GM18519 (cell line): ENCODE data around the gene MRRF.
A peak's percentile ranks its signal among the peaks of the same experiment; 100 is the strongest.

Experiments
- ATAC-seq: cut with Tn5 transposase; IDR thresholded peaks from one replicate; pipeline ENCODE4 v1.9.1; 2021; ENCODE audit warnings: mild to moderate bottlenecking, moderate library complexity; ENCODE audit not compliant: unreplicated experiment, low FRiP score

Gene MRRF

GRCh38 chr9:122264360-122265148 is at the start of gene MRRF, which contains the start of gene RBM18:
TSS of gene MRRF (plus strand) at chr9:122264882. CDS start at chr9:122270892, 6,010 bp downstream.
TSS of gene RBM18 (minus strand) at chr9:122264840. CDS start at chr9:122261492, 3,348 bp downstream.
- ATAC-seq, result peak; percentile 84

GRCh38 chr9:122215663-122216062 is 49.0 kb upstream of the MRRF start:
- ATAC-seq, result no peak

DNA sequence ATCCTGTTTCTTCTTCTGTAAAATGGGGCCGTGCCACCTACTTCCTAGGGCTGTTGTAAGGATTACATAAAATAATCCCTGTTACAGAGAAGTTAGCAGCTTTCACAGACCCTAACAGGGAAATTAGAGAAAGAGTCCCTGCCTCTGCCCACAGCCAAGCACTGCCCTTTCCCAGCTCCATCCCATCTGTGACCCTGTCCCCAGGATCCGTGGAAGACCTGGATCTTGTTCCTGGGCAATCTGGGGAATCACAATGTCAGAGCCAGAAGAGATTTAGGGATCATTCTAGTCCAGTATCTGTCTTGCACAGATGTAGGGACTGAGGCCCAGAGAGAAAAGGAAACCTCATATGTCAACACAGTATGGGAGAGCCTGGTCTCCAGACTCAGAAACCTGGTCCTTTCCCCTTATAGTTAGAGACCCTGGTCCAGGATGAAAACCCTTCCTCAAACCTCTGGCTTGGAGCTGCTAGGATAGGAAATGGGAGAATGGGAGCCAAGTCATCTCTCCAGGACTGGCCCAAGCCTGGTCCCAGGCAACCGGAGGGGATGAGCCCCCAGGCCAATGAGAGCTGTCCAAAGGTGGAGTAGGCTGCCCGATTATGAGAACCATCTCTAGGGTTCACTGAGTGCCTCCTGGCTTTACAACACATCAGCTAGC is 48.4 kb upstream of the MRRF start:
- ATAC-seq, result no peak

GRCh38 chr9:122216798-122217418 is 47.8 kb upstream of the MRRF start:
- ATAC-seq, result no peak

DNA sequence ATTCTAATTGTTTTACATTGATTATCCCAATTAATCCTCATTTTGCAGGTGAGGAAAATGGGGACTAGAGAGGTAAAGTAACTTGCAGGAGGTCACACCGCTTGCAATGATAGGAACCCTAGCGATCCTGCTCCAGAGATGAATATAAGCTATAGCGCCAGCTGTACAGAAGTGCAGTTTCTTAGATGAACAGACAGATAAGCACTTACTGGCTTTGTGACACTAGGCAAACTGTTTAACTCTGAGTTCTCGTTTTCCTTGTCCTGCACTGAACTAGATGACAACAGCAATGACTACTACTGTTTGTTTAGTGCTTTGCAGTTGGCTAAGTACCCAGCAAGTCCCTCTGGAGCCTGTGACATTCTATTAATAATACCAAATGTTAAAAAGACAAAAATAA is 47.0 kb upstream of the MRRF start:
- no peak for ATAC-seq

DNA sequence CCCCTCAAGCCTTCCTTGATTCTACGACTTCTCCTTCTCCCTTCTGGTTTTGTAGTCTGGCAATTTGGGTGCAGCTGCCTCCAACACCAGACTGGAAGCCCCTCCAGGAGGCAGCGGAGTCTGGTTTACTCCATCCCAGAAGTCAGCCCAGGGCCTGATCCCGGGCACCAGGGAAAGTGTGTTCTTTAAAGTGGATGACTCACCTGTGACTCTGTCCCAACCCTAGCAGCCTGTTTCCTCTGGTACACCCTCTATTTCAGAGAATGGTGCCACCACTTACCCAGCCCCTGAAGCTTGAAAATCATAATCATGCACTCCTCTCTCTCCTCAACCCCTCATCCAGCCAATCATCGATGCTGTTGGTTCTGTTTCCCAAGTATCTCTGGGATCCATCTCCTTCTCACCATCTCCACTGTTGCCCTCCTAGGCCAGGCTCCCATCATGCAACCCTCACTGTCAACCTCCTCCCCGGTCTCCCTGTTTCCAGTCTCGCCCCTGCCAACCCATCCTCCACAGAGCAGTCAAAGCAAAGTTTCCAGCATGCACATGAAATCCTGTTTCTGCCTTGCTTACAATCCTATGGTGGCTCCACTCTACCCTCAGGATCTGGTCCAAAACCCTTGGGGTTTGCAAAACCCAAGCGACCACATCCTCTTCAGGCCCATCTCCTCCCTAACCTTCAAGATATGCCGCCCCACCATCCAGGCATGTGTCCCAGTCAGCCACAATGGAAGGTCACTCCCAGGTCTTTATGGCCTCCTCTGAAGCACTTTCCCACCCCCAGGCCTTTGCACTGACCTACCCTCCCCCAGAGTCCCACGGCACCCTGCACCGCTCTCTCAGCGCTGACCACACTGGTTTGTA is 46.4 kb upstream of the MRRF start:
- no peak for ATAC-seq

DNA sequence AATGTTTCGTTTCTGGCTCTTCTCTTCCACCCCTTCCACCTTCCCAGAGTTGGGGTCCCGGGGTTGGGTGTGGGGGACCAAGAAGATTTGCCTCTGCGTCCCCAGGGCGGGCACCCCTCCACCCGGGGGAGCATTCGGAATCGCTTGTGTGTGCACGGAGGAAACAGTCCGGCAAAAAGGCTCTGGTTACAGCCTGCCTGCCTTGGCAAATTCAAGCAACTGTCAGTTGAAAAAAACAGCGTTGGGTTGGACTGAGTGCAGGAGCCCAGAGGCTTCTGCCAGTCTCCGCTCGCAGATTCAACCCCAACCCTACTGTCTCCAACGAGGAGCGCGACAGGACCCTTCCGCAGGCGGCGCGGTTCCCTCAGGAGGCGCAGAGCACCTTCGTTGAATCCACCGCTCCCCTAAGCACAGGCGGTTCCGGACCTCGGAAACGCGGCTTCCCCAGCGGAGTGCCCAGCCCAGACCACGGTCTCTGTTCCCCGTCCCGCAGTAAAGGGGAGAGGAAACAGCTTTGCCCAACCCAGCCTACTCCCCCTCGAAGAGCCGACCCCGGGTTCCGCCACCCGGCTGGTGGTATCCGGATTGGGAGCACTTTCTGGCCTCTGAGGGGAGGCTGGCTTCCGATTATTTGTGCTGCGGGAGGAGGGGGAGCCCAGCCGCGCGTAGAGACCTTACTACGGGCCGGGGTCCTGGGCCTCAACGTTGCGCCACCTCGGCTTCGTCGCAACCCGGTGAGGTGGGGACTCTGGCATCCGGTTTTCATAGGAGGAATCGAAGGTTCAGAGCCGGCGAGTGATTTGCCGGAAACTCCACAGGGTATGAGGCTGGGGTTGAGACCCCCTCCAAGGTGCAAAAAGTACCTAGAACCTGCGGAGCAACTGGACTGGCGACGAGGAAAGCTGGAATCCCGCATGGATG is 45.5 kb upstream of the MRRF start:
- ATAC-seq, result no peak

DNA sequence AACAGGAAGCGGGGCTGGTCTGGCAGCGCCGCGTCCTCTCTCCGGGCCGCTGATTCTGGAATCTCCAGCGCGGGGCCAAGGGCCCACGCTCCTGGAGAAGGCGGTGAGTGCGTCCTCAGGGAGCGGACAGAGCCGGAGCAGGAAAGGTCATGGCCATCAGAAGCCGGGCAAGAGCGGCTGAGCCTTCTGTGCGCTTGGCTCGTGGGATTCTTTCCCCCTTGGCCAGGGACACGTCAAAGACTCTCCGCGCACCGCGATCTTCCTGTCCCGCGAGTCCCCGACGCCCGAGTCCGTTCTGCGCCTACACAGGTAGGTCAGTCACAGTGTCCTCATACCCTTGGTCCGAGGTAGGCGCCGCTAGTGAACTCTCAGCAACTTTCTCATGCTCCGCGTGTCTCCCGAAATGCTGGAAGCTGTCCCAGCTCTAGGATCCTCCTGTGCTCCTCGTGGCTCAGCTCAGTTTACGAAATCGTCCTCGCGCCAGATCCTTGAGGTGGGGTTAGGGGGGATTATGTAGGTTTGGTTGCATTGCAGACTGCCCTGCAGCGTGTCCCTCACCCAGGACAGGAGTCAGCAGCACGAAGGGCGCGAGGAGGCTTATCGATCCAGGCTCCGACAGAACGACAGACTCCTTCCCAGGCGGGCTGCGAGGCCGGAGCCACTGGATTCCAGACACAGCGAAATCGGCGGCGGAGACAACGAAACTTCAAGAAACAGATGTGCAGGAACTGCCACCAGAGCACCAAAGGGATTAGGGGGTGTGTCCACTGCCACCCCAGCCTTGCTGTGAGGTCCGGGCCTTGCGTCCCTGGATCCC is 44.6 kb upstream of the MRRF start:
- ATAC-seq, result no peak

DNA sequence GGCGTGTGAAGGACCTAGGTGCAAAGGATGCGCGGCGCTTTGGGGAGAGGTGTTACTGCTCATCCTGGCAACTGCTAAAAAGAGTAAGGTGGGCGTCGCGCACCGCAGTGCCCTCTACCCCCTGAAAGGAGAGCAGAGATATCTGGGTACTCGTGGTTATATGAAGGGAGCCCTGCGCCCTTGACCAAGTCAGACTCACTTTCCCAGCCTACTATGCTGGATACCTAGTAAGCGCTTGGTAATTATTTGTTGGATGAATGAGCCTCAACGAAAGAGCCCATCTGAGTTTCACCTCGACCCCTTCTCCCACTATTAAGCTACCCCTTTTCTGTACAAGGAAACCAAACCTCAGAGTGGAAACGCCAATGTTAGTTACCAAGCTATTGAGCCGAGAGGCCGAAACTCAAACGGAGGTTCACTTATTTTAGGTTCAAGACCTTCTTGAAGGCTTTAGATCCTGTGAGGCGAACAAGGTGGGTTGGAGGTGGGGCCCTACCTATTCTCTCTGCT is 44.0 kb upstream of the MRRF start:
- ATAC-seq, result no peak

DNA sequence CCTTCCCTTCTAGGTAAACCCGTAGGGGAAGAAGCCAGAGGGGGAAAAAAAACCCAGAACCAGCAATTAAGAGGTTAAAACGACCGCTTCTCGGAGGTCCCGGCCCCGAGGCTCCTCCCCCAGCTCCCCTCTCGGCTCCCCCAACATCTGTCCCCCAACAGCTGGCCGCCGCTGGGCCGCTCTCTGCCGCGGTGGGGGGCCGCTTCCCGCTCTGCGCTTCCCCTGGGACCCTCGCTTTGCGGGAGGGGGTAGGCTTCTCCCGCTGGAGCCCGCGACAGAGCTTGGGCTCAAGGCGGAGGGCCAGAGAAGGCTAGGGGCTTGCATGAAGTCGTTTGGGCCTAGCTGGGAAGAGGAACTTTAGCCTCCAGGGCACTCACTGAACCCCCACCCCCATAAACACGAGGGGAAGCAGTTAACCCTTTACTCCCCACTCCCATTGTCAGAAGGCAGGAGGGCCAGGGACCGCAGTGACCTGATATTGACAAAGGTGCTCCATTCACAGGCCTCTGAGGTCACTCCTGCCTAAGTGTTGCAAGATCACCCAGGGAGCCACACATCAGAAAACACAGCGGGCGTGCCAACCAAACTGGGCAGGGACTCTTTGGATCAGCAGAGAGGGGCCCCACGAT is 43.4 kb upstream of the MRRF start:
- ATAC-seq, result no peak

DNA sequence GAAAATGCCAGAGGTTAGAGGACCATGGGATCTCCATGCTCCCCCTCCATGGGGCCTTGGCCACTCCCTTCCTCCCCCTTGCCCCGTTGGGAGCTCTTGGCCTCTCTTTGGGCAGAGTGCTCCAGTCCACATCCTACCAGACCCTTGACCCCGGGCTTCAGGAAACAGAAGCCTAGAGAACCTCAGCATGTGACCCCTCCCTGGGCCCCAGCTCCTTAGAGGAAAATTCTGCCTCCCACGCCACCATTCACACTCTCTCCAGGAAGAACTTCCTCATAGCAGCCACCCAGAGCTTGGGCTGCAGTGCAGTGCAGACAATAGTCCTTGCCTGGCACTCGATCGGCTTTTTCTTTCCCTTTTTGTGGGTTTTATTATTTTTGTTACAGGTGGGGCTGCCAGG is 41.9 kb upstream of the MRRF start:
- ATAC-seq, result no peak

DNA sequence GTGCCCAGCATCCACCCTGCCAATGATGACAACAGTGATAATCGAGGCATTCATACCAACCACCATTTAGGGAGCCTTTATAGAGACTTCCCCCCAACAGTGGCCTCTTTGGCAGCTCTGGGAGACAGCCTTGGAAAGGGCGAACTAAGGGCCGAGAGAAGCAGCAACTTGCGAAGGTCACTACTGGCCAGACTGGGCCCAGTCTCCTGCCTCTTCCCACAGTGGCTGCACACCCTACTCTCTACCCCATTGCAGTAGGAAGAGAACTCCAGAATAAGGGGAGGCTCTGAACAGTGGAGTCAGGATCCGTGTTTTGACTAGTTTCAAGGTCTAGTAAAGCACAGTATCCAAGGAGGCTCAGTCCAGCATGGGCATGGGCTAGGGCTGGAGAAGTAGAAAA is 41.2 kb upstream of the MRRF start:
- ATAC-seq, result no peak

GRCh38 chr9:122225312-122226141 is 39.2 kb upstream of the MRRF start:
- no peak for ATAC-seq

DNA sequence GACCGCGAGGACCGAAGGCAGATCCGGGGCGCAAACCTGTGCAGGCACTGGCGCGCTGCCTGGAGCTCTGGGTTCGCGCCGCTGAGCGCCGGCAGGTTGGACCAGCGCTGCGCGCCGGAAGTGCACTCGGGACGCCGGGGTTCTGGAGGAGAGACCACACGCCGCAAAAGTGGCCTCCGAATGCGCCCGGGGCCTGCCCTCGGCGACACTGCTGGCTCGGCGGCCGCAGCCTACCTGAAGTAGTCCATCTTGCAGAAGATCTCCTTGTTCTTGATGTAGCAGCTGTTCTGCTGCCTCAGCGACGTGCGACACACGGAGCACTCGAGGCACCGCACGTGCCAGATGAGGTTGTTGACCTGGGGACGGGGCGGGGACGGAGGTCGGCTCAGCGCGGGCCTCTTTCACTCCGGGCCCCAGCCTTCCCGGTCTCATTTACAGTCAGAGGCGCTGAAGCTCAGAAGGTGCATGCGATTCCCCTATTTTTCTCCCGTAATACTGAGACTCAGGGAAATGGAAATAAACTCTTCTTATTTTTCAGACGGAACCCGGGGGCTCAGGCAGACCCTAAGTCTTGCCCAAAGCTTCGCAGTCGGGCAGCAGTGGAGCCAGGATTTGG is 38.4 kb upstream of the MRRF start:
- ATAC-seq, result no peak

DNA sequence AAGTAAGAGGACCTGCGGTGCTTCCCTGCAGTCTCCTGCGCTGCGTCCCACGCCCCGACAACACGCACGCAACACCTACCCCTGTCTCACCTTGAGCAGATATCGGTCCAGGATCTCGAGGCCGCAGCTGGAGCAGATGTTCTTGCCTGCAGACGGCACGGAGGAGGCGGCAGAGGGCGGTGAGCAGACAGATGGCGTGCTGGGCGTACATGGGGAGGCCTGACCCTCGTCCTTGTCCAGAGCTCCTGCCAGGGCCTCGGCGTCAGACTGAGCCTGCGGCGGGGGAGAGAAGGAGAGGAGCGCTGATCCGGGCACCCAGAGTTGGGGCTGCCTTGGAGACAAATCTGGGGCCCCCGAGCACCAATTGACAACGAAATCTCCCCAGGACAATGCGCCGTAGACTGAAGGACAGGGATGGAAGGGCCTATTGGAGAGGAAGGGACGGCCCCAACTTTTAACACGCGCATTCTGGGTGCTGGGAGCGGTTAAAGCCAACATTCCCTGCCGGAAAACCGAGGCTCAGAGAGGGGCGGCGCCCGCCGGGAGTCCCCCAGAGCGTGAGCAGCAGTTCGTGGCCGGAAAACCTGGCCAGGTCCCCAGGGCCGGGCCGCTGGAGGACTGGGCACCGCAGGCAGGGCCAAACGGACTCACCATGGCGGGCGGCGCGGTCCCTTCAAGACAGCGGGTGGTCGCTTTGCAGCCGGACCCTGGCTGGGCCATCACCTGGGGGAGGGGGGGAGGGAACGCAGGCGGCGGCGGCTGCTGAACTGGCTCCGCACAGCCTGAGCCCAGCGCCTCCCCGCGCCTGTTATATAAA is 37.7 kb upstream of the MRRF start:
- no peak for ATAC-seq

GRCh38 chr9:122227575-122227900 is 37.1 kb upstream of the MRRF start:
- ATAC-seq, result no peak
